OCI-LY1 (cell line): Measurements from ENCODE around the gene MEOX2.

Source experiments
- H2AFZ ChIP-seq: fragments of 200-600 bp; sonication (generic), shearing (Covaris generic); 2 replicates; pipeline ENCODE4 v1.6.0; 2014; ENCODE audit warnings: antibody characterized with exemption, mild to moderate bottlenecking, low read length
- H3F3A ChIP-seq: fragments of 200-600 bp; sonication (generic), shearing (Covaris generic); 2 replicates; pipeline ENCODE4 v1.6.0; 2014; ENCODE audit warnings: mild to moderate bottlenecking, antibody characterized with exemption, low read length, moderate library complexity; ENCODE audit not compliant: insufficient read depth
- H3K27ac ChIP-seq: fragments of 200-600 bp; sonication (generic); 2 replicates; pipeline ENCODE4 v1.5.1; 2014; ENCODE audit warnings: low read length, mixed run types, mild to moderate bottlenecking, low read depth; ENCODE audit not compliant: poor library complexity, severe bottlenecking
- H3K27me3 ChIP-seq: fragments of 200-600 bp; sonication (generic); 2 replicates; pipeline ENCODE4 v1.6.0; 2014; ENCODE audit warnings: antibody characterized with exemption, mild to moderate bottlenecking, low read length, moderate library complexity; ENCODE audit not compliant: insufficient read depth
- H3K36me3 ChIP-seq: fragments of 200-600 bp; sonication (generic); 2 replicates; pipeline ENCODE4 v1.6.1; 2014; ENCODE audit warnings: mild to moderate bottlenecking, antibody characterized with exemption, low read length, moderate library complexity, mixed read lengths; ENCODE audit not compliant: insufficient read depth
- H3K4me1 ChIP-seq: fragments of 200-600 bp; sonication (generic); 2 replicates; pipeline ENCODE4 v1.5.1; 2014; ENCODE audit warnings: mild to moderate bottlenecking, low read length, moderate library complexity; ENCODE audit not compliant: insufficient read depth, severe bottlenecking
- H3K4me2 ChIP-seq: fragments of 200-600 bp; sonication (generic), shearing (Covaris generic); 2 replicates; pipeline ENCODE4 v1.6.1; 2014; ENCODE audit warnings: low read length
- H3K4me3 ChIP-seq: fragments of 200-600 bp; sonication (generic); 2 replicates; pipeline ENCODE4 v1.5.1; 2014; ENCODE audit warnings: low read length, low read depth, mild to moderate bottlenecking, mixed read lengths; ENCODE audit not compliant: poor library complexity, severe bottlenecking
- H3K79me2 ChIP-seq: fragments of 200-600 bp; shearing (Covaris generic); 2 replicates; pipeline ENCODE4 v1.6.1; 2016; ENCODE audit warnings: mixed run types, low read length, mixed read lengths; ENCODE audit not compliant: insufficient read depth
- H3K9ac ChIP-seq: fragments of 200-600 bp; sonication (generic), shearing (Covaris generic); 2 replicates; pipeline ENCODE4 v1.6.1; 2014; ENCODE audit warnings: mild to moderate bottlenecking, low read length, mixed read lengths
- H3K9me2 ChIP-seq: fragments of 200-600 bp; sonication (generic), shearing (Covaris generic); 2 replicates; pipeline ENCODE4 v1.6.1; 2014; ENCODE audit warnings: low read depth, mild to moderate bottlenecking, low read length, mixed read lengths
- H3K9me3 ChIP-seq: fragments of 200-600 bp; shearing (Covaris generic); 2 replicates; pipeline ENCODE4 v1.6.1; 2014; ENCODE audit warnings: low read length, mixed read lengths
- H4K20me1 ChIP-seq: fragments of 200-600 bp; sonication (generic), shearing (Covaris generic); 2 replicates; pipeline ENCODE4 v1.6.0; 2016; ENCODE audit warnings: mild to moderate bottlenecking, low read length; ENCODE audit not compliant: insufficient read depth
- EZH2 ChIP-seq: fragments of 200-600 bp; sonication (generic), shearing (Covaris generic); IDR thresholded peaks from 2 replicates; pipeline ENCODE4 v1.8.0; 2017; ENCODE audit warnings: borderline replicate concordance, mixed run types, mild to moderate bottlenecking, antibody characterized with exemption, low read length, moderate library complexity, mixed read lengths
- TF ChIP-seq, protein P1 (sequence below): fragments of 200-600 bp; sonication (generic), shearing (Covaris generic); IDR thresholded peaks from 2 replicates; pipeline ENCODE4 v1.5.1; 2017; ENCODE audit warnings: mild to moderate bottlenecking, antibody characterized with exemption, low read length, moderate library complexity, mixed read lengths

MEOX2 gene

GRCh38 chr7:15692501-15693020, 6.1 kb upstream of the MEOX2 start:
- Histone ChIP-seq H3K4me1 (no peaks in the 10 kb centered on the region), H3K9ac (no peak overlapping the region), H3K27ac (no peak overlapping the region), H3K27me3 (no peaks in the 10 kb centered on the region), H3K9me3 (no peaks in the 10 kb centered on the region), H2AFZ (no peak overlapping the region), H3K36me3 (no peaks in the 10 kb centered on the region), H3F3A (no peaks in the 10 kb centered on the region), H3K9me2 (no peaks in the 10 kb centered on the region), H3K4me2 (no peak overlapping the region), H3K4me3 (no peak overlapping the region), H4K20me1 (no peaks in the 10 kb centered on the region), H3K79me2 (no peaks in the 10 kb centered on the region)
- TF ChIP-seq, protein P1, sequence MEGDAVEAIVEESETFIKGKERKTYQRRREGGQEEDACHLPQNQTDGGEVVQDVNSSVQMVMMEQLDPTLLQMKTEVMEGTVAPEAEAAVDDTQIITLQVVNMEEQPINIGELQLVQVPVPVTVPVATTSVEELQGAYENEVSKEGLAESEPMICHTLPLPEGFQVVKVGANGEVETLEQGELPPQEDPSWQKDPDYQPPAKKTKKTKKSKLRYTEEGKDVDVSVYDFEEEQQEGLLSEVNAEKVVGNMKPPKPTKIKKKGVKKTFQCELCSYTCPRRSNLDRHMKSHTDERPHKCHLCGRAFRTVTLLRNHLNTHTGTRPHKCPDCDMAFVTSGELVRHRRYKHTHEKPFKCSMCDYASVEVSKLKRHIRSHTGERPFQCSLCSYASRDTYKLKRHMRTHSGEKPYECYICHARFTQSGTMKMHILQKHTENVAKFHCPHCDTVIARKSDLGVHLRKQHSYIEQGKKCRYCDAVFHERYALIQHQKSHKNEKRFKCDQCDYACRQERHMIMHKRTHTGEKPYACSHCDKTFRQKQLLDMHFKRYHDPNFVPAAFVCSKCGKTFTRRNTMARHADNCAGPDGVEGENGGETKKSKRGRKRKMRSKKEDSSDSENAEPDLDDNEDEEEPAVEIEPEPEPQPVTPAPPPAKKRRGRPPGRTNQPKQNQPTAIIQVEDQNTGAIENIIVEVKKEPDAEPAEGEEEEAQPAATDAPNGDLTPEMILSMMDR, result no peak
- no peak for TF ChIP-seq EZH2

DNA sequence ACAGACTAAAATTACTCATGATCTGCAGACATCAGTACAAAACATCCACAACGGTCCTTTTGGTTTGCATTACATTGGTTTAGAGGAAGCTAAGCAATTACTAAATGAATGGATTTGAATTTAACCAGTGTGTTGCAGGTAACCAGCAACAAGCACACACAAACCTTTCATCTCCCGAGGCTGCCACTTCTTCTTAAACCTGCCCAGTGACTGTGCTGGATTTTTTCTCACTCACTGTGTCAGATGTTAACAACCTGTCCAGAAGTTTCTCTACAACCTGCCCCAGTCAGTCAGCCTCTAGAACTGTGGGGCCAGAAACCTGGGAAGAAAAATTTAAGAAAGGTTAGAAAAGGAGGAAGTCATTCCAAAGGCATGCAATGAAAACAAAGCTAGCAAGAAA, 2.4 kb upstream of the MEOX2 start:
- Histone ChIP-seq H3K9me3 (no peaks in the 10 kb centered on the region), H2AFZ (no peak overlapping the region), H3K27ac (no peak overlapping the region), H3K9ac (no peak overlapping the region), H3K79me2 (no peaks in the 10 kb centered on the region), H3K9me2 (no peaks in the 10 kb centered on the region), H3K4me1 (no peaks in the 10 kb centered on the region), H3K4me3 (no peak overlapping the region), H3K36me3 (no peaks in the 10 kb centered on the region), H3F3A (no peaks in the 10 kb centered on the region), H4K20me1 (no peaks in the 10 kb centered on the region), H3K4me2 (no peak overlapping the region), H3K27me3 (no peaks in the 10 kb centered on the region)
- TF ChIP-seq, protein P1, result no peak
- TF ChIP-seq EZH2, result no peak

DNA sequence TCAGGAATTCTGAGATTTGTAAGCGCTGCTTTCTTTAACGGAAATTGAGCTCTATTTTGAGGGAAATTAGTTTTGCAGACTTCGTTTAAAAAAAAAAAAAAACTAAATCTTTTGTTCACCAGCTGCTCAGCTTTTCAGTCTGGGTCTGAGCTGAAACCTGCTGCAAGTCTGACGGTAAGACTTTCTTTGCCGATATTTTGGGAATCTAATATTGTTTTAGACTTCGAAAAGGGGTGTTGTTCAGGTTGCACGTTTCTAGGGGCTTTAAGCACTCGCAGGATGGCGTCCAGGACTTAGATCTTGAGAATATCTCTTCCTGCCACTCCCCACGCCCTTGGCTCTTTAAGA, 1.8 kb upstream of the MEOX2 start:
- Histone ChIP-seq H3K9me3 (no peaks in the 10 kb centered on the region), H3K79me2 (no peaks in the 10 kb centered on the region), H3K36me3 (no peaks in the 10 kb centered on the region), H3K27me3 (no peaks in the 10 kb centered on the region), H3K4me1 (no peaks in the 10 kb centered on the region), H3K4me3 (no peak overlapping the region), H3K27ac (no peak overlapping the region), H2AFZ (no peak overlapping the region), H3K9ac (no peak overlapping the region), H3F3A (no peaks in the 10 kb centered on the region), H3K9me2 (no peaks in the 10 kb centered on the region), H3K4me2 (no peak overlapping the region), H4K20me1 (no peaks in the 10 kb centered on the region)
- no peak for TF ChIP-seq EZH2
- TF ChIP-seq, protein P1, result no peak
